ENCODE results near the gene DNAJC5G.

GRCh38 chr2:27305516-27305915, 30.3 kb downstream of the DNAJC5G start:
- TF ChIP-seq CTCF (IDR thresholded peaks at IDR 0.05; ENCODE audit: low read depth, low read length) (no peak), EZH2phosphoT487 (IDR thresholded peaks at IDR 0.05; ENCODE audit: low read depth) (no peak)
